OCI-LY7 (cell line): ENCODE results near the gene GRK5.

Experiments used
- CTCF ChIP-seq: fragments of 200-600 bp; sonication (generic); conservative IDR thresholded peaks from 2 replicates; pipeline ENCODE4 v1.5.1; 2014; ENCODE audit warnings: mild to moderate bottlenecking, antibody characterized with exemption, low read length, moderate library complexity, mixed read lengths
- EZH2phosphoT487 ChIP-seq: fragments of 200-600 bp; sonication (generic); IDR thresholded peaks from 2 replicates; pipeline ENCODE4 v1.6.1; 2018; ENCODE audit warnings: low read depth, borderline replicate concordance, mild to moderate bottlenecking, mixed run types, antibody characterized with exemption, low read length, moderate library complexity, mixed read lengths

- TF ChIP-seq CTCF (no peak), EZH2phosphoT487 (no peak)
These were observed 45.5 kb upstream of the GRK5 start for GRCh38 chr10:119161680-119162451.
